NB4 (cell line): ENCODE data around the gene FAM186B.

Experiments used
- MYC ChIP-seq: IDR thresholded peaks from 2 replicates; pipeline ENCODE4 v1.6.1; 2011; ENCODE audit warnings: low read depth, low read length
- TF ChIP-seq, protein P1 (sequence below): IDR thresholded peaks from one replicate; pipeline ENCODE4 v1.5.1; 2012; ENCODE audit warnings: low read depth, low read length
- TF ChIP-seq, protein P2 (sequence below): IDR thresholded peaks from 2 replicates; pipeline ENCODE4 v1.6.1; 2011; ENCODE audit warnings: low read depth, low read length

DNA sequence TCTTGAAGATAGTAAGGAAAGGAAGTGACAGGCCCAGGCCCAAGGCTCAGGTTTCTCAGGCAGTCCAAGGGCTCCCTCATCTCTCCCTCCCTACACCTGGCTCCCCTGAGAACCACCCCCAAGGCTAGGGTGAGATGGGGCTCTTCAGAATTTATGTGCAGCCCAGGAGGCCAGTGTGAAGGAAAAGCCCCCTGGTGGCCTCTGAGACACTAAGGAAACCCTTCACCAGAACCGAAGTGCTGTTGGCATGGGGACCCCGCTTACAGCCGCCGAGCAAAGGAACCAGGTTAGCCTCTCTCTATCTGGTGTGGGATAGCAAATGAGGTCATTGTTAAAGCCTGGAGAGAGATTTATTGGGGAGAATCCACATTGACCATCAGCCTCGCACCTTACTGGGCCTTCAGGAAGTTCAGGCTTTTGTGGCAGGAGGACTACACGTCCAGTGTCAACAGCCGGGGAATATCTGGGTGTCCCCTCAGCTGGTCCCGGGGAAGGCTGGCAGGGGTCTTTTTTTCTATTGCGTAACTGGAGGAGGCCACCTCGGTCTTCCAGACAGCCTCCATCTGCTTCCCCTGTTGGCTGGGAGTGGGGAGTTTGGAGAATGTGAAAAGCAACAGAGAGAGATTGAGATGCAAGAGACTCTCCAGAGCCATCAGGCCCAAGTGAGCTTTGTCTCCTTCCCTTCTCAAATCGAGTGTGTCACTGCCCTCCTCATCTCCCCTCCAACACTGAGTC lies 18.1 kb downstream of the FAM186B start:
- TF ChIP-seq, protein P1, sequence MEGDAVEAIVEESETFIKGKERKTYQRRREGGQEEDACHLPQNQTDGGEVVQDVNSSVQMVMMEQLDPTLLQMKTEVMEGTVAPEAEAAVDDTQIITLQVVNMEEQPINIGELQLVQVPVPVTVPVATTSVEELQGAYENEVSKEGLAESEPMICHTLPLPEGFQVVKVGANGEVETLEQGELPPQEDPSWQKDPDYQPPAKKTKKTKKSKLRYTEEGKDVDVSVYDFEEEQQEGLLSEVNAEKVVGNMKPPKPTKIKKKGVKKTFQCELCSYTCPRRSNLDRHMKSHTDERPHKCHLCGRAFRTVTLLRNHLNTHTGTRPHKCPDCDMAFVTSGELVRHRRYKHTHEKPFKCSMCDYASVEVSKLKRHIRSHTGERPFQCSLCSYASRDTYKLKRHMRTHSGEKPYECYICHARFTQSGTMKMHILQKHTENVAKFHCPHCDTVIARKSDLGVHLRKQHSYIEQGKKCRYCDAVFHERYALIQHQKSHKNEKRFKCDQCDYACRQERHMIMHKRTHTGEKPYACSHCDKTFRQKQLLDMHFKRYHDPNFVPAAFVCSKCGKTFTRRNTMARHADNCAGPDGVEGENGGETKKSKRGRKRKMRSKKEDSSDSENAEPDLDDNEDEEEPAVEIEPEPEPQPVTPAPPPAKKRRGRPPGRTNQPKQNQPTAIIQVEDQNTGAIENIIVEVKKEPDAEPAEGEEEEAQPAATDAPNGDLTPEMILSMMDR: peak; percentile 5
- no peak for TF ChIP-seq MYC
- TF ChIP-seq, protein P2, sequence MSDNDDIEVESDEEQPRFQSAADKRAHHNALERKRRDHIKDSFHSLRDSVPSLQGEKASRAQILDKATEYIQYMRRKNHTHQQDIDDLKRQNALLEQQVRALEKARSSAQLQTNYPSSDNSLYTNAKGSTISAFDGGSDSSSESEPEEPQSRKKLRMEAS: no peak
